Vagina (tissue), 2 donors: Measurements from ENCODE around the gene OSBP2. TPM values are rescaled to one million over a fixed set of nuclear protein-coding genes. Genes with fewer than 3 reads are reported as not detected.

Experiments used
- DNase-seq, 2 donors: peaks; one replicate each; pipeline ENCODE4 v3.0.0-alpha.2; 2017; ENCODE audit errors: extremely low spot score in 2 of 2
- H3K27ac ChIP-seq: fragments of 200-600 bp; sonication (generic); one replicate; pipeline ENCODE4 v1.5.1; 2019
- H3K27me3 ChIP-seq: fragments of 200-600 bp; sonication (generic); one replicate; pipeline ENCODE4 v1.5.1; 2019
- H3K36me3 ChIP-seq, 2 donors: fragments of 200-600 bp; sonication (generic); one replicate each; pipeline ENCODE4 v1.5.1; 2017 to 2019
- H3K4me1 ChIP-seq: fragments of 200-600 bp; sonication (generic); one replicate; pipeline ENCODE4 v1.5.1; 2019
- H3K4me3 ChIP-seq, 2 donors: fragments of 200-600 bp; sonication (generic); 1 replicate in 1 of 2; 2 replicates in 1 of 2; pipeline ENCODE4 v1.5.1; 2016 to 2019
- H3K9me3 ChIP-seq: fragments of 200-600 bp; sonication (generic); one replicate; pipeline ENCODE4 v1.5.1; 2019
- POLR2A ChIP-seq, 2 donors: fragments of 450-650 bp; IDR thresholded peaks; one replicate each; pipeline ENCODE4 v1.6.1; 2017; ENCODE audit warnings: antibody characterized with exemption in 2 of 2, mild to moderate bottlenecking in 2 of 2, moderate library complexity in 2 of 2
- POLR2AphosphoS5 ChIP-seq, 2 donors: sonication (generic); formaldehyde crosslinking; IDR thresholded peaks; one replicate each; pipeline ENCODE4 v1.9.0; 2017; ENCODE audit warnings: antibody characterized with exemption in 2 of 2, mild to moderate bottlenecking in 2 of 2, low read depth in 1 of 2; ENCODE audit not compliant: insufficient read depth in 1 of 2
- intact Hi-C: fragments of 100-400 bp; cut with DNase I; formaldehyde crosslinking; loops from one replicate; pipeline ENCODE4 v1.15.1; 2023
- total RNA-seq: library from RNA; depleted of rRNA; stranded (reverse); fragments of >200 nt; gene quantifications from one replicate; pipeline ENCODE4 v1.2.3, GENCODE V29; 2016
- TF ChIP-seq, protein P1 (sequence below), 3 experiments: fragments of 450-650 bp in 2 of 3; fragments of 200-600 bp in 1 of 3; sonication (generic) in 1 of 3; IDR thresholded peaks; one replicate each; pipeline ENCODE4 v1.5.1; 2017 to 2019; ENCODE audit warnings: antibody characterized with exemption in 3 of 3, mild to moderate bottlenecking in 2 of 3, moderate library complexity in 2 of 3

OSBP2 gene
- total RNA-seq, 1 donor from 2014 or later, result 3.7 TPM

DNA sequence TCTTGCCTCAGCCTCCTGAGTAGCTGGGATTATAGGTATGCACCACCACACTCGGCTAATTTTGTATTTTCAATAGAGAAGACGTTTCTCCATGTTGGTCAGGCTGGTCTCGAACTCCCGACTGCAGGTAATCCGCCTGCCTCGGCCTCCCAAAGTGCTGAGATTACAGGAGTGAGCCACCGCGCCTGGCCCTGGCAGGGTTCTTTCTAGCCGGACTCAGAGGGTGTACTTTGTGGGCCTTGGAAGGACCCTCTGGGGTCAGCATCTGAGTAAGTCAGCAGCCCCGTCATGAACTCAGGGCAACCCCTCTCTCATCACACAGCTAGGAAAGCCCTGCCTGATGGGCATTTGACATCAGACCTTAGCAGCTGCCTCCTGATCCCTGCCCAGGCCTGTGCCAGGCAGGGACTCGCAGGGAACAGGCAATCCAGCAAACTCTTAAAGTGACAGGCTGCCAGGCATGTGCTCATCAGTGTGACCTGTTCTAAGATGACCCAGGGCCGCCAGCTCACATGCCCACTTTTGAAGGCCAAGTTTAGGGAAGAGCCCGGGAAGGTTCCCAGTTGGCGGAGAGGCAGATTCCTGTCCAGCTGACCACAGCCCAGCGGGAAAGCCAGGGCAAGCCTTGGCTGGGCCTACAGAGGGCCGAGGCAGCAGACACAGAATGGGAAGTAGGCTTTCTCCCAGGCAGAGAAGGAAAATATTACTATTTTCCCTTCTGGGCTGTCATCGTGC is 181.0 kb downstream of the OSBP2 start:
- H3K4me1 ChIP-seq, result no peaks in the 10 kb centered on the region
- H3K27ac ChIP-seq, result no peak overlapping the region
- TF ChIP-seq POLR2A (IDR thresholded peaks at IDR 0.05) (no peak), POLR2AphosphoS5 (IDR thresholded peaks at IDR 0.05; ENCODE audit: insufficient read depth in 1 of 2, low read depth in 1 of 2) (no peak)
- TF ChIP-seq, protein P1, sequence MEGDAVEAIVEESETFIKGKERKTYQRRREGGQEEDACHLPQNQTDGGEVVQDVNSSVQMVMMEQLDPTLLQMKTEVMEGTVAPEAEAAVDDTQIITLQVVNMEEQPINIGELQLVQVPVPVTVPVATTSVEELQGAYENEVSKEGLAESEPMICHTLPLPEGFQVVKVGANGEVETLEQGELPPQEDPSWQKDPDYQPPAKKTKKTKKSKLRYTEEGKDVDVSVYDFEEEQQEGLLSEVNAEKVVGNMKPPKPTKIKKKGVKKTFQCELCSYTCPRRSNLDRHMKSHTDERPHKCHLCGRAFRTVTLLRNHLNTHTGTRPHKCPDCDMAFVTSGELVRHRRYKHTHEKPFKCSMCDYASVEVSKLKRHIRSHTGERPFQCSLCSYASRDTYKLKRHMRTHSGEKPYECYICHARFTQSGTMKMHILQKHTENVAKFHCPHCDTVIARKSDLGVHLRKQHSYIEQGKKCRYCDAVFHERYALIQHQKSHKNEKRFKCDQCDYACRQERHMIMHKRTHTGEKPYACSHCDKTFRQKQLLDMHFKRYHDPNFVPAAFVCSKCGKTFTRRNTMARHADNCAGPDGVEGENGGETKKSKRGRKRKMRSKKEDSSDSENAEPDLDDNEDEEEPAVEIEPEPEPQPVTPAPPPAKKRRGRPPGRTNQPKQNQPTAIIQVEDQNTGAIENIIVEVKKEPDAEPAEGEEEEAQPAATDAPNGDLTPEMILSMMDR (IDR thresholded peaks at IDR 0.05), result no peak
- no peaks in the 10 kb centered on the region for H3K27me3 ChIP-seq
- DNase-seq, result no peak
- H3K4me3 ChIP-seq, result no peak overlapping the region
- intact Hi-C loops, result no loop called here
- H3K9me3 ChIP-seq, result no peaks in the 10 kb centered on the region
- H3K36me3 ChIP-seq, result no peaks in the 10 kb centered on the region

DNA sequence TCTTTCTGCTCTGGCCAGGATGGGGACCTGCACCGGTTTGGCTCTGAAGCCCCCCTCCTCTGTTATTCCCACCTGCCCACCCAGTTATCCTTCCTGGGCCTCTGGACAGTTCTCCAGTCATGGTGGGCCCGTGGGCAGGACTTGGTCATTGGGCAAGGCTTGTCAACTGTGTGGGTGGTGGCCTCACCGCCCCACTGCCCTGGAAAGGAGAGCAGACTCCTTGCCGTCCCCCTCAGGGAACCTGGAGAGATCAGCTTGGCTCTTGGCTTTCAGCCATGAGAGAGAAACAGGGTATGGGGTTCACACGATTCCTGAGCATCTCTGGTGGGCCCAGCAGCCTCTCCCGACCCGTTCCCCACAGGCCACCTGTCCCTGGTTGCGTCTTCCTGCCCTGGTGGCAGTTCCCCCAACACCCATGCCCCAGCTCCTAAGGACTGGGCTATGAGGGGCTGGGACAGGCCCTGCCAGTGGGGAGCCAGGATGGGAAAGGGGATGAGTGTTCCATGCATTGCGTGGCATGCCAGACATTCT is 181.6 kb downstream of the OSBP2 start:
- H3K9me3 ChIP-seq, result no peaks in the 10 kb centered on the region
- TF ChIP-seq POLR2A (IDR thresholded peaks at IDR 0.05) (no peak), POLR2AphosphoS5 (IDR thresholded peaks at IDR 0.05; ENCODE audit: insufficient read depth in 1 of 2, low read depth in 1 of 2) (no peak)
- TF ChIP-seq, protein P1 (IDR thresholded peaks at IDR 0.05), result no peak
- H3K36me3 ChIP-seq, result no peaks in the 10 kb centered on the region
- no peaks in the 10 kb centered on the region for H3K27me3 ChIP-seq
- no peak overlapping the region for H3K4me3 ChIP-seq
- intact Hi-C loops, result no loop called here
- no peak for DNase-seq
- H3K27ac ChIP-seq, result no peak overlapping the region
- H3K4me1 ChIP-seq, result no peaks in the 10 kb centered on the region

DNA sequence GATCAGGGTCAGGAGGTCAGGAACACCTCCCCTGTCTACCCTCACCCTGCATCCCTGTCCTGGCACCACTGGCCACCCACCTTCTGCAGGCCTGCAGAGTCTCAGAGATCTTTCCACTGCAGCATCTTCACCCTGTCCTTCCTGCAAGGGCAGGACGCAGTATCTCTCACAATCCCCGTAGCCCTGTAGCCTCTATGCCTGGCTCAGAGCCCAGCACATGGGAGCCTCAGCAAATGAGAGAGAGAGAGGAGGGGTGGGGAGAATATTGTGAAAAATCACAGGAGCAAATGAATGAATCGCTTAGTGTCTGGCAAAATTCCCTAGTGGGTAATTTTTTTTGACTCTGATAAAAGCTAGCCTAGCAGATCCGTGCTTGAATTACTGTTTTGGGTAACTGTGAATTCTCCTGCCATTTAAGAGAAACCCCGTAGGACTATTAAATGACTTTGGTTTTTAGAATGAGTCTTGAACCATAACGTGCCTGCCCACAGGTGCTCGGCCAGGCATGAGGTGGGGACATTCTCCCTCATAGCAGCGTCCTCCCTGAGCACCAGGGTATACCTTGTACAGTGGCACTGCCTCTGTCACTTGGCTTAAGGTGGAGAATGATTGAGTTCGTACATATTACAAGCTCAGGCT is 182.4 kb downstream of the OSBP2 start:
- Histone ChIP-seq H3K27me3 (no peaks in the 10 kb centered on the region), H3K4me1 (no peaks in the 10 kb centered on the region), H3K9me3 (no peaks in the 10 kb centered on the region), H3K27ac (no peak overlapping the region), H3K4me3 (no peak overlapping the region), H3K36me3 (no peaks in the 10 kb centered on the region)
- DNase-seq, result no peak
- TF ChIP-seq, protein P1 (IDR thresholded peaks at IDR 0.05), result no peak
- no peak for TF ChIP-seq POLR2AphosphoS5 (IDR thresholded peaks at IDR 0.05; ENCODE audit: insufficient read depth in 1 of 2, low read depth in 1 of 2)
- no peak for TF ChIP-seq POLR2A (IDR thresholded peaks at IDR 0.05)
- intact Hi-C loops, result no loop called here

DNA sequence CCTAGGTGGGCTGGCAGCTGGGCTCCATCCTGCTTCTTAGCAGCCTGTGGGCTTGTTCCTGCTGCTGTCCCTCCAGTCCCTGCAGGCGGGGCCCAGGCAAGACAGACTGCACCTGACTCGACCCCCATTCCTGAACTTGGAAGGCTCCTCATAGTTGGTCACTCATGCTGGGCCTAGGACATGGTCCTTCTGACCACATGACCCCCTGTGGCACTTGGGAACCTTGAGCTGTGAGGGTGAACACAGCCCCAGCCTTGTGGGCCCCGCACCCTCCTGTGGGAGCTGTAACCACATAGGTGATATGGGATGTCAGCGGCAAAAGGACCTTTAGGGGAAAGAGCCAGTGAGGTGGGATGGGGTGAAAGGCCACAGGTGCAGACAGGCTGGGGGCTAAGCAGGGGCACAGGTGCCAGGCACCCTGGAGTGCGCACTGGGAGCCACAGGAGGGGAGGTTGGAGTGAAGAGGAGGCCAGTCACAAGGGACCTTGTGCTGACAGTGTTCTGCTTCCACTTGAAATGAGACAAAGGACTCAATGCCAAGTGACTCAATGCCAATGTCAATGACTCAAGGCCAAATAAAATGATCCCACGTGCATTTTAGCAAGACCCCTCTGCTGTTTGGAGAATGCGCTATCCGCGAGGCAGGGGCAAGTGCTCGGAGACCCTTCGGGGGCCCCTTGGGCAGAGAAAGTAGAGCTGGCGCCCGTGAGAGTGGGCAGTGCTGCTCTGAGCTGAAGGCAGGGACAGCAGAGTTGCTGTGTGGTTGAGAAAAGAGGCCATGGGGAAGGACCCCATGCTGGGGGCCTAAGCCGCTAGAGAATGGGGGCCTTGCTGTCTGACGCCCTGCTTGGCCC is 183.2 kb downstream of the OSBP2 start:
- intact Hi-C loops, result no loop called here
- Histone ChIP-seq H3K27me3 (no peaks in the 10 kb centered on the region), H3K9me3 (no peaks in the 10 kb centered on the region), H3K36me3 (no peaks in the 10 kb centered on the region), H3K27ac (no peak overlapping the region), H3K4me1 (no peaks in the 10 kb centered on the region), H3K4me3 (no peak overlapping the region)
- no peak for DNase-seq
- no peak for TF ChIP-seq POLR2A (IDR thresholded peaks at IDR 0.05)
- TF ChIP-seq POLR2AphosphoS5 (IDR thresholded peaks at IDR 0.05; ENCODE audit: insufficient read depth in 1 of 2, low read depth in 1 of 2), result no peak
- TF ChIP-seq, protein P1 (IDR thresholded peaks at IDR 0.05), result no peak
